ENCODE measurements around the gene SNED1.

The SNED1 gene

DNA sequence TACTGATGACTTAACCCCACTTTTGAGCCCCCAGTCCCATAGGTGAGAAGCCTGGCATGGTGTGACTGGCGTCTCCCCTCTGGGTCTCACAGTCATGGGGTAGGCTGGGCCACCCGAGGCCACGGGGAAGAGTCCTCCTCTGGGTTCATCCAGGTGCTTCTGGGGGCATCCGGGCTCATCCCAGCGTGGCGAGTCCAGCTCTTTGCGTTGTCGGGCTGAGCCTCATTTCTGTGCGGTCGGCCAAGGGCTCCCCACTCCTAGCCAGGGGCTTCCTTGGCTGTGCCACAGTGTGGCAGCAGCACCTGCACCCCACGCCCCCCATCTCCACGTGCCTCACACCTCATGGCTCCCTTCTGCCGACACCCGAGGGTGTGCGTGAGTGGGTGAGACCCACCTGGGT lies 27.6 kb upstream of the SNED1 start:
- no peaks in the 10 kb centered on the region for H3K9me3 ChIP-seq (ENCODE audit: control insufficient read depth, insufficient read depth, low read length)
- no peaks in the 10 kb centered on the region for H3K36me3 ChIP-seq (ENCODE audit: control insufficient read depth, low read length)
- no peaks in the 10 kb centered on the region for H3K79me2 ChIP-seq (ENCODE audit: control insufficient read depth, low read length)
- no peak overlapping the region for H3K27ac ChIP-seq (ENCODE audit: low read depth, low read length)
- H3K4me2 ChIP-seq (ENCODE audit: low read length), result no peak overlapping the region
- no peaks in the 10 kb centered on the region for H3F3A ChIP-seq (ENCODE audit: control insufficient read depth, insufficient read depth)
- no peak for TF ChIP-seq EZH2phosphoT487 (IDR thresholded peaks at IDR 0.05; ENCODE audit: borderline replicate concordance, low read length)
- TF ChIP-seq, protein P1, sequence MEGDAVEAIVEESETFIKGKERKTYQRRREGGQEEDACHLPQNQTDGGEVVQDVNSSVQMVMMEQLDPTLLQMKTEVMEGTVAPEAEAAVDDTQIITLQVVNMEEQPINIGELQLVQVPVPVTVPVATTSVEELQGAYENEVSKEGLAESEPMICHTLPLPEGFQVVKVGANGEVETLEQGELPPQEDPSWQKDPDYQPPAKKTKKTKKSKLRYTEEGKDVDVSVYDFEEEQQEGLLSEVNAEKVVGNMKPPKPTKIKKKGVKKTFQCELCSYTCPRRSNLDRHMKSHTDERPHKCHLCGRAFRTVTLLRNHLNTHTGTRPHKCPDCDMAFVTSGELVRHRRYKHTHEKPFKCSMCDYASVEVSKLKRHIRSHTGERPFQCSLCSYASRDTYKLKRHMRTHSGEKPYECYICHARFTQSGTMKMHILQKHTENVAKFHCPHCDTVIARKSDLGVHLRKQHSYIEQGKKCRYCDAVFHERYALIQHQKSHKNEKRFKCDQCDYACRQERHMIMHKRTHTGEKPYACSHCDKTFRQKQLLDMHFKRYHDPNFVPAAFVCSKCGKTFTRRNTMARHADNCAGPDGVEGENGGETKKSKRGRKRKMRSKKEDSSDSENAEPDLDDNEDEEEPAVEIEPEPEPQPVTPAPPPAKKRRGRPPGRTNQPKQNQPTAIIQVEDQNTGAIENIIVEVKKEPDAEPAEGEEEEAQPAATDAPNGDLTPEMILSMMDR (IDR thresholded peaks at IDR 0.05; ENCODE audit: low read depth, low read length, poor library complexity, severe bottlenecking), result no peak
- no peaks in the 10 kb centered on the region; the same call in 1 of the 2 replicates for H3K27me3 ChIP-seq (ENCODE audit: control insufficient read depth, low read length)
- H3K9me2 ChIP-seq (replicated peaks; ENCODE audit: control insufficient read depth, low read length), result no peaks in the 10 kb centered on the region
- no peaks in the 10 kb centered on the region for H3K4me1 ChIP-seq (ENCODE audit: control insufficient read depth, low read length)
- H3K4me3 ChIP-seq (ENCODE audit: low read length), result no peak overlapping the region
- no peaks in the 10 kb centered on the region for H4K20me1 ChIP-seq (ENCODE audit: control insufficient read depth, insufficient read depth, low read depth, low read length)

DNA sequence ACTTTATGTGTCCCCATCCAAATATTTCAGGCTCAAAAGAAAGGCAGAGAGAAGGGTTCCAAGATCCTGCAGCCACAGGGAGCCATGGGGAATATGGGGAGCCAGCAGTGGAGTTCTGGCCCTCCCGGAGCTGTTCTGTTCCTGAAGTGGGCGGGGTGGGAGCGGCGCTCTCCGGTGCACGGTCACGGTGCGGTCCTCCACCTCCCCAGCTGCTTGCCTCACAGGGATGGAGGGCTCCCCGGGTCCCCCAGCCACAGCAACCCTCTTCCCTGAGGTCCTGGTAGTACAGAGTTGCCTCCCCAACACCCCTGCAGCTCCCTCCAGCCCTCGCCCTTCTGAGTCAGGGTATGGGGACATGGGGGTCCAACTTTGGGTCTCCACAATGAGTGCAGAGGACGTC lies 26.2 kb upstream of the SNED1 start:
- Histone ChIP-seq H3K9me2 (replicated peaks; ENCODE audit: control insufficient read depth, low read length) (no peaks in the 10 kb centered on the region), H3K9me3 (ENCODE audit: control insufficient read depth, insufficient read depth, low read length) (no peaks in the 10 kb centered on the region), H3K79me2 (ENCODE audit: control insufficient read depth, low read length) (no peaks in the 10 kb centered on the region), H3K4me3 (ENCODE audit: low read length) (no peak overlapping the region), H3K4me1 (ENCODE audit: control insufficient read depth, low read length) (no peaks in the 10 kb centered on the region), H3K27me3 (ENCODE audit: control insufficient read depth, low read length) (no peaks in the 10 kb centered on the region; the same call in 1 of the 2 replicates), H3K27ac (ENCODE audit: low read depth, low read length) (no peak overlapping the region), H3F3A (ENCODE audit: control insufficient read depth, insufficient read depth) (no peaks in the 10 kb centered on the region), H4K20me1 (ENCODE audit: control insufficient read depth, insufficient read depth, low read depth, low read length) (no peaks in the 10 kb centered on the region), H3K36me3 (ENCODE audit: control insufficient read depth, low read length) (no peaks in the 10 kb centered on the region), H3K4me2 (ENCODE audit: low read length) (no peak overlapping the region)
- TF ChIP-seq, protein P1 (IDR thresholded peaks at IDR 0.05; ENCODE audit: low read depth, low read length, poor library complexity, severe bottlenecking), result no peak
- no peak for TF ChIP-seq EZH2phosphoT487 (IDR thresholded peaks at IDR 0.05; ENCODE audit: borderline replicate concordance, low read length)

DNA sequence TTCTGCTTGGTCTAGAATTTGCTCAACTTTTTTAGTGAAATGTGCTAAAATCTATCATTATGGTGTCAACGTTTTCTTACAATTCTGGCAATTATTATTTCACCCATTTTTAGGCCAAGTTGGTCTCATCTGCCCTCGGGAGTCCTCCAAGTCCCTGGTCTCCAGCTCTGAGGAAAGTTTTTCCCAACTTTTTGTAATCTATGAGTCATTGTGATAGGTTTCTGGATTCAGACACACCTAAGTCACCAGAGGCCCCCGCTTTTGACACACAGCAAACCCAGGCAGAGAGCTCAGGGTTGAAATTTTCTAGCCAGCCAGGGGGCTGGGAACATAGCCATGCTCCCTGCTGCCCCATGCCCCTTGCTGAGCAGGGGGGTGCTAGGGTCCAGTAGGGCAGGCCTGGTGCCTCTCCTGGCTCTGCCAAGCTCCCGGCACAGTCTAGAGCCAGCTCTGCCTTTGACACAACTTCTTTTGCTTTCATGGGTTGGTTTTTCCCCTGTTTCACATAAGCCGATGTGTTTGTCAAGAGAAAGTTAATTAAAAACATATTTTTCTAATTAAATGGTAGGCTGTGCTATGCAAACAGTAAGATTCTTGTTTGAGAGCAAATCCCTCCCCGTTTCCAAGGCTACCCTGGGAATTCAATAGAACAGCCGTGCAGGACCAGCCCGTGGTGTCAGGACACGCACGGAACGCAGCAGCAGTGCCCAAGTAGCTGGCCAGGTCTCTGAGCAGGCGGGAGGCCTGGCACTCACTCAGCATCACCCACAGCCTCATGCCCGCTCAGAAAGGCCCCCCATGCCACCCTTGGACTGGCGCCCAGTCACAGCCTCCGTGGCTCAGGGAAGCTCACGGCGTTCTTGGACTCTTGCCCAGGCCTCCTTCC lies 25.5 kb upstream of the SNED1 start:
- Histone ChIP-seq H3K9me3 (ENCODE audit: control insufficient read depth, insufficient read depth, low read length) (no peaks in the 10 kb centered on the region), H3F3A (ENCODE audit: control insufficient read depth, insufficient read depth) (no peaks in the 10 kb centered on the region), H3K4me3 (ENCODE audit: low read length) (no peak overlapping the region), H3K4me2 (ENCODE audit: low read length) (no peak overlapping the region), H4K20me1 (ENCODE audit: control insufficient read depth, insufficient read depth, low read depth, low read length) (no peaks in the 10 kb centered on the region), H3K4me1 (ENCODE audit: control insufficient read depth, low read length) (no peaks in the 10 kb centered on the region), H3K36me3 (ENCODE audit: control insufficient read depth, low read length) (no peaks in the 10 kb centered on the region), H3K27ac (ENCODE audit: low read depth, low read length) (no peak overlapping the region), H3K79me2 (ENCODE audit: control insufficient read depth, low read length) (no peaks in the 10 kb centered on the region), H3K9me2 (replicated peaks; ENCODE audit: control insufficient read depth, low read length) (no peaks in the 10 kb centered on the region), H3K27me3 (ENCODE audit: control insufficient read depth, low read length) (no peaks in the 10 kb centered on the region; the same call in 1 of the 2 replicates)
- TF ChIP-seq, protein P1 (IDR thresholded peaks at IDR 0.05; ENCODE audit: low read depth, low read length, poor library complexity, severe bottlenecking), result no peak
- no peak for TF ChIP-seq EZH2phosphoT487 (IDR thresholded peaks at IDR 0.05; ENCODE audit: borderline replicate concordance, low read length)

Data from DOHH2 (cell line).